GM23338 (cell line): ENCODE data around the gene TRAPPC3L. TPM values are rescaled to one million over a fixed set of nuclear protein-coding genes. Genes with fewer than 3 reads are reported as not detected.

Source experiments
- ATAC-seq: fragments of 200-7000 bp; cut with Tn5 transposase; 3 replicates; pipeline ENCODE4 v1.9.1; 2020
- DNase-seq: peaks from one replicate; pipeline ENCODE4 v3.0.0-alpha.2; 2015; ENCODE audit warnings: low spot score
- H2AFZ ChIP-seq: fragments of 200-600 bp; sonication (generic); 2 replicates; pipeline ENCODE4 v1.8.0; 2016; ENCODE audit warnings: antibody characterized with exemption, mild to moderate bottlenecking, moderate library complexity
- H3F3A ChIP-seq: fragments of 200-600 bp; sonication (generic); replicated peaks from 2 replicates; pipeline ENCODE4 v1.8.0; 2017; ENCODE audit warnings: antibody characterized with exemption, mixed run types, low read depth
- H3K27ac ChIP-seq: fragments of 200-600 bp; sonication (generic); 2 replicates; pipeline ENCODE4 v1.6.1; 2016; ENCODE audit warnings: low read depth
- H3K27me3 ChIP-seq: fragments of 200-600 bp; sonication (generic); 2 replicates; pipeline ENCODE4 v1.8.0; 2016; ENCODE audit warnings: mild to moderate bottlenecking, mixed run types, moderate library complexity; ENCODE audit not compliant: insufficient read depth
- H3K36me3 ChIP-seq: fragments of 200-600 bp; sonication (generic); 2 replicates; pipeline ENCODE4 v1.8.0; 2016; ENCODE audit warnings: mild to moderate bottlenecking; ENCODE audit not compliant: insufficient read depth
- H3K4me1 ChIP-seq: fragments of 200-600 bp; sonication (generic); 2 replicates; pipeline ENCODE4 v1.8.0; 2016; ENCODE audit warnings: mild to moderate bottlenecking, moderate library complexity; ENCODE audit not compliant: insufficient read depth
- H3K4me2 ChIP-seq: fragments of 200-600 bp; sonication (generic); 2 replicates; pipeline ENCODE4 v1.7.1; 2017; ENCODE audit warnings: mixed run types
- H3K4me3 ChIP-seq: fragments of 200-600 bp; sonication (generic); 2 replicates; pipeline ENCODE4 v1.6.1; 2016; ENCODE audit warnings: mixed run types
- H3K79me2 ChIP-seq: fragments of 200-600 bp; sonication (generic); replicated peaks from 2 replicates; pipeline ENCODE4 v1.8.0; 2017; ENCODE audit warnings: mild to moderate bottlenecking; ENCODE audit not compliant: insufficient read depth
- H3K9me2 ChIP-seq: fragments of 200-600 bp; sonication (generic); 2 replicates; pipeline ENCODE4 v1.8.0; 2017; ENCODE audit not compliant: insufficient read depth
- H4K20me1 ChIP-seq: fragments of 200-600 bp; sonication (generic); replicated peaks from 2 replicates; pipeline ENCODE4 v1.8.0; 2017; ENCODE audit warnings: mild to moderate bottlenecking; ENCODE audit not compliant: insufficient read depth
- H3K27ac Mint-ChIP-seq: 2 replicates; pipeline ENCODE4 v1.8.0; 2020; ENCODE audit warnings: inconsistent platforms, mild to moderate bottlenecking, moderate library complexity, mixed read lengths
- H3K27me3 Mint-ChIP-seq: 3 replicates; pipeline ENCODE4 v1.8.0; 2022; ENCODE audit warnings: low read depth, mild to moderate bottlenecking, moderate library complexity, mixed read lengths, inconsistent platforms; ENCODE audit not compliant: insufficient read depth, poor library complexity
- H3K36me3 Mint-ChIP-seq: 3 replicates; pipeline ENCODE4 v1.8.0; 2021; ENCODE audit warnings: low read depth, mild to moderate bottlenecking, inconsistent platforms, moderate library complexity, mixed read lengths
- H3K4me1 Mint-ChIP-seq: 3 replicates; pipeline ENCODE4 v1.8.0; 2020; ENCODE audit warnings: mild to moderate bottlenecking, inconsistent platforms, mixed read lengths
- H3K4me3 Mint-ChIP-seq: 3 replicates; pipeline ENCODE4 v1.8.0; 2021; ENCODE audit warnings: moderate library complexity, mild to moderate bottlenecking, inconsistent platforms, mixed read lengths
- H3K9me3 Mint-ChIP-seq: 3 replicates; pipeline ENCODE4 v1.8.0; 2020; ENCODE audit warnings: moderate library complexity, mild to moderate bottlenecking, inconsistent platforms, mixed read lengths
- CREB1 ChIP-seq: fragments of 250-450 bp; sonication (Bioruptor Pico); IDR thresholded peaks from 2 replicates; pipeline ENCODE4 v1.5.0; 2020; ENCODE audit warnings: low read depth, mild to moderate bottlenecking, moderate library complexity
- ETS1 ChIP-seq: IDR thresholded peaks from 2 replicates; pipeline ENCODE4 v1.6.1; 2016; ENCODE audit warnings: antibody characterized with exemption
- EZH2 ChIP-seq: fragments of 200-600 bp; sonication (generic); IDR thresholded peaks from one replicate; pipeline ENCODE4 v1.8.0; 2017; ENCODE audit warnings: antibody characterized with exemption, mild to moderate bottlenecking, low read depth; ENCODE audit not compliant: unreplicated experiment
- EZH2phosphoT487 ChIP-seq: fragments of 200-600 bp; sonication (generic); IDR thresholded peaks from one replicate; pipeline ENCODE4 v1.8.1; 2018; ENCODE audit warnings: antibody characterized with exemption; ENCODE audit not compliant: unreplicated experiment
- JUNB ChIP-seq: IDR thresholded peaks from one replicate; pipeline ENCODE4 v1.6.1; 2016; ENCODE audit warnings: antibody characterized with exemption; ENCODE audit not compliant: unreplicated experiment
- NANOG ChIP-seq: IDR thresholded peaks from 2 replicates; pipeline ENCODE4 v1.6.1; 2016; ENCODE audit warnings: antibody characterized with exemption, borderline replicate concordance
- POLR2AphosphoS5 ChIP-seq: IDR thresholded peaks from 2 replicates; pipeline ENCODE4 v1.6.1; 2016; ENCODE audit warnings: antibody characterized with exemption, low read depth
- STAT1 ChIP-seq: IDR thresholded peaks from one replicate; pipeline ENCODE4 v1.6.1; 2016; ENCODE audit warnings: antibody characterized with exemption; ENCODE audit not compliant: unreplicated experiment
- ZNF114 ChIP-seq: fragments of 250-450 bp; sonication (Bioruptor Pico); IDR thresholded peaks from 2 replicates; pipeline ENCODE4 v1.5.0; 2020; ENCODE audit warnings: mild to moderate bottlenecking, moderate library complexity
- ZNF331 ChIP-seq: fragments of 250-450 bp; sonication (Bioruptor Pico); IDR thresholded peaks from 2 replicates; pipeline ENCODE4 v1.5.0; 2020; ENCODE audit warnings: low read depth, mild to moderate bottlenecking, moderate library complexity
- ZNF462 ChIP-seq: fragments of 250-450 bp; sonication (Bioruptor Pico); IDR thresholded peaks from 2 replicates; pipeline ENCODE4 v1.5.0; 2020; ENCODE audit warnings: mild to moderate bottlenecking, moderate library complexity
- polyA plus RNA-seq: library from polyadenylated mRNA; unstranded; fragments of >200 nt; fragmentation: Nextera tagmentation; extraction: Ambion mirVana; gene quantifications from 2 replicates; pipeline ENCODE4 v1.2.1, GENCODE V29; 2016
- total RNA-seq: library from RNA; depleted of rRNA; stranded (reverse); fragments of >200 nt; shearing (Covaris generic); gene quantifications from 2 replicates; pipeline ENCODE4 v1.2.3, GENCODE V29; 2014

TRAPPC3L gene
- total and polyA plus RNA-seq, 2 experiments from 2014 or later = not detected

DNA sequence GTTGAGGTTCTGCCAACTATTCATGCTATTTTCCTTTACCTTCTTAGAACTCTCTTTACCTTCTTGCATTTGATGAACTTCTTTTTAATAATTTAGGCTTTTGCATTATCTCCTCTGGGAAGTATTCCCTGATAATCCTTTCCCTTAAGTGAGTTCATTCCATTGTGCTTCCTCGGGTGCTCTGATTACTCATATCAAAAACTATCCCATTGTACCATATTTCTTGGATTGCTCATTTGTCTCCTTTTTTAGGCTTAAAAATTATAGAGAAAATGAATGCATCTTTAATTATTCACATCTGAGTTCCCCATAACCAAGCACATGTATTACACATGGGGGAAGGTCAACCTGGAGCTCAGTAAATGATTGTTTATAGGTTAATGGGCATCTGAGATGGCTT, 10.6 kb upstream of the TRAPPC3L start (continued):
- TF ChIP-seq ZNF462 (CRISPR knock-in tag) (no peak), NANOG (no peak), ETS1 (no peak), ZNF331 (CRISPR knock-in tag) (no peak), EZH2phosphoT487 (no peak), POLR2AphosphoS5 (no peak), STAT1 (no peak), EZH2 (no peak), JUNB (no peak)

- Mint-ChIP-seq H3K4me3 (no peak within 1 kb of the TSS), H3K36me3 (no peaks in the 10 kb centered on the region), H3K27me3 (no peaks in the 10 kb centered on the region), H3K4me1 (peaks cover 4% of the 10 kb centered on the region; the same call in 1 of the 3 replicates), H3K27ac (no peak within 1 kb of the TSS), H3K9me3 (no peaks in the 10 kb centered on the region)
- H3K9me2 ChIP-seq = no peaks in the 10 kb centered on the region
- no peaks in the 10 kb centered on the region for H3K27me3 ChIP-seq
- H3K36me3 ChIP-seq = no peaks in the 10 kb centered on the region
- no peak within 1 kb of the TSS for H3K27ac ChIP-seq
- H3K4me3 ChIP-seq = no peak within 1 kb of the TSS
- no peaks in the 10 kb centered on the region for H3F3A ChIP-seq
- ATAC-seq (no peak), DNase-seq (no peak)
- no peaks in the 10 kb centered on the region for H3K4me1 ChIP-seq
- no peaks in the 10 kb centered on the region for H4K20me1 ChIP-seq
- no peaks in the 10 kb centered on the region for H3K79me2 ChIP-seq
- no peak within 1 kb of the TSS for H3K4me2 ChIP-seq
- peak within 1 kb of the TSS; percentile 40; the same call in 1 of the 2 replicates for H2AFZ ChIP-seq
- no peak for TF ChIP-seq ZNF114 (CRISPR knock-in tag)
- no peak for TF ChIP-seq NANOG
- no peak for TF ChIP-seq ETS1
- no peak for TF ChIP-seq JUNB
- no peak for TF ChIP-seq CREB1 (CRISPR knock-in tag)
- no peak for TF ChIP-seq POLR2AphosphoS5
- no peak for TF ChIP-seq ZNF331 (CRISPR knock-in tag)
These were observed 8.0 kb upstream of the TRAPPC3L start, which contains the start of gene CALHM4 for GRCh38 chr6:116553451-116553850. CALHM4 (plus strand) TSS chr6:116553751; CDS start chr6:116553794, 43 bp downstream.
